ENCODE data around the gene NR2F2. TPM values are rescaled to one million over a fixed set of nuclear protein-coding genes. Genes with fewer than 3 reads are reported as not detected.

NR2F2 gene
- total and polyA plus RNA-seq, 2 of the 13 experiments (the other 11 are each of a cell fraction or from before 2014, with no cell fraction given): 3.5 to 4.7 TPM

- TF ChIP-seq ARID4A (CRISPR knock-in tag; IDR thresholded peaks at IDR 0.05; ENCODE audit: borderline replicate concordance): no peak
- TF ChIP-seq ZNF207 (IDR thresholded peaks at IDR 0.05; ENCODE audit: borderline replicate concordance): no peak
Observed at GRCh38 chr15:96290679-96291078, 39.8 kb upstream of the NR2F2 start (continued).

DNA sequence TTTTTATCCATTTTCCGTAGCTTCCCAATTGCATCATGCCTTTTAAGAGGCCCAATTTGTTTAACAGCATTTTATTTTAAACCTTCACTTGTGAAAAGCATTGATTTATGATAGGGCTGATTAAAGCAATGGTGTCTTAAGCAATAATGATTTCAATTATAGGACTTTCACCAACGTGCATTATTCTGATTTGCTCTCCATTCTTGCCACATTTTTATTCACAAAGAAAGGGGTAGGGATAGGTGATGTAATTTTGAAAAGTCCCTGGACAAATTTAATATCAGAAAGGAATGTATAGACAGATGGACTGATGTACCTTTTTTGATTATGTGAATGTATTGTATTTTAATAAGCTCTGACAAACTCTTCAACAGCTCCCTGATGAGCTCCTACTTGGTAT, 37.9 kb upstream of the NR2F2 start:
- H3K79me2 ChIP-seq (ENCODE audit: insufficient read depth, low read length): no peaks in the 10 kb centered on the region
- in situ Hi-C loops (cut with HindIII; ENCODE audit: extremely low pct_ligation_motif_present, low pct_unique_long_range_greater_than_20kb) (no loop called here), intact Hi-C loops (cut with micrococcal nuclease; ENCODE audit: unreplicated experiment) (no loop called here)
- ATAC-seq (no peak), DNase-seq (ENCODE audit: low spot score) (no peak), FAIRE-seq (no peak)
- H3K9me3 ChIP-seq (ENCODE audit: low read length): peaks cover 2% of the 10 kb centered on the region; the same call in 1 of the 2 replicates
- H2AFZ ChIP-seq (ENCODE audit: low read length): no peak overlapping the region
- H3K4me1 ChIP-seq (ENCODE audit: insufficient read depth, low read length): no peaks in the 10 kb centered on the region
- H3K36me3 ChIP-seq (replicated peaks in 1 of 2; ENCODE audit: control insufficient read depth in 1 of 2, insufficient read depth in 2 of 2, low read length in 2 of 2): no peaks in the 10 kb centered on the region
- CTCF ChIA-PET (ENCODE audit: low intra/inter-chr PET ratio, low total read pairs): no interaction called here
- no TSS peak for BruUV-seq (replicated peaks)
- WGBS (ENCODE audit: low lambda C conversion rate): 67% methylated on average over 2 of the region's 2 CpGs
- no peak overlapping the region for H3K4me3 ChIP-seq (replicated peaks in 1 of 3; ENCODE audit: insufficient read depth in 1 of 3, low read depth in 2 of 3, low read length in 3 of 3)
- no peak overlapping the region for H3K9ac ChIP-seq (ENCODE audit: insufficient read depth, low read depth, low read length)
- H3K27ac ChIP-seq (ENCODE audit: extremely low read length, insufficient read depth, low read length): no peak overlapping the region
- no peaks in the 10 kb centered on the region for H3K27me3 ChIP-seq (ENCODE audit: control insufficient read depth in 1 of 2, insufficient read depth in 2 of 2, low read length in 2 of 2)
- H4K20me1 ChIP-seq (ENCODE audit: insufficient read depth, low read length): no peaks in the 10 kb centered on the region
- POLR2A ChIA-PET: no interaction called here
- H3K4me2 ChIP-seq (ENCODE audit: low read depth, low read length): no peak overlapping the region
- TF ChIP-seq U2AF1 (optimal IDR thresholded peaks at IDR 0.05; ENCODE audit: low read depth, low read length) (no peak), CEBPZ (IDR thresholded peaks at IDR 0.05; ENCODE audit: low read length) (no peak), TAF1 (CRISPR knock-in tag; IDR thresholded peaks at IDR 0.05) (no peak), MAF1 (CRISPR knock-in tag; IDR thresholded peaks at IDR 0.05; ENCODE audit: borderline replicate concordance) (no peak), WIZ (CRISPR knock-in tag; IDR thresholded peaks at IDR 0.05) (no peak), HES4 (CRISPR knock-in tag; IDR thresholded peaks at IDR 0.05; ENCODE audit: borderline replicate concordance) (no peak), MAFF (IDR thresholded peaks at IDR 0.05; ENCODE audit: low read depth, low read length) (no peak), RFX3 (CRISPR knock-in tag; IDR thresholded peaks at IDR 0.05) (no peak), ZNF451 (CRISPR knock-in tag; IDR thresholded peaks at IDR 0.05) (no peak), HNRNPH1 (optimal IDR thresholded peaks at IDR 0.05; ENCODE audit: low read depth, low read length) (no peak)
- TF ChIP-seq, protein P1, sequence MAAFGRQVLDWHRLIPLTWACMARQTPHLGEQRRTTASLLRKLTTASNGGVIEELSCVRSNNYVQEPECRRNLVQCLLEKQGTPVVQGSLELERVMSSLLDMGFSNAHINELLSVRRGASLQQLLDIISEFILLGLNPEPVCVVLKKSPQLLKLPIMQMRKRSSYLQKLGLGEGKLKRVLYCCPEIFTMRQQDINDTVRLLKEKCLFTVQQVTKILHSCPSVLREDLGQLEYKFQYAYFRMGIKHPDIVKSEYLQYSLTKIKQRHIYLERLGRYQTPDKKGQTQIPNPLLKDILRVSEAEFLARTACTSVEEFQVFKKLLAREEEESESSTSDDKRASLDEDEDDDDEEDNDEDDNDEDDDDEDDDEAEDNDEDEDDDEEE (CRISPR knock-in tag; IDR thresholded peaks at IDR 0.05): no peak
- TF ChIP-seq, protein P2, sequence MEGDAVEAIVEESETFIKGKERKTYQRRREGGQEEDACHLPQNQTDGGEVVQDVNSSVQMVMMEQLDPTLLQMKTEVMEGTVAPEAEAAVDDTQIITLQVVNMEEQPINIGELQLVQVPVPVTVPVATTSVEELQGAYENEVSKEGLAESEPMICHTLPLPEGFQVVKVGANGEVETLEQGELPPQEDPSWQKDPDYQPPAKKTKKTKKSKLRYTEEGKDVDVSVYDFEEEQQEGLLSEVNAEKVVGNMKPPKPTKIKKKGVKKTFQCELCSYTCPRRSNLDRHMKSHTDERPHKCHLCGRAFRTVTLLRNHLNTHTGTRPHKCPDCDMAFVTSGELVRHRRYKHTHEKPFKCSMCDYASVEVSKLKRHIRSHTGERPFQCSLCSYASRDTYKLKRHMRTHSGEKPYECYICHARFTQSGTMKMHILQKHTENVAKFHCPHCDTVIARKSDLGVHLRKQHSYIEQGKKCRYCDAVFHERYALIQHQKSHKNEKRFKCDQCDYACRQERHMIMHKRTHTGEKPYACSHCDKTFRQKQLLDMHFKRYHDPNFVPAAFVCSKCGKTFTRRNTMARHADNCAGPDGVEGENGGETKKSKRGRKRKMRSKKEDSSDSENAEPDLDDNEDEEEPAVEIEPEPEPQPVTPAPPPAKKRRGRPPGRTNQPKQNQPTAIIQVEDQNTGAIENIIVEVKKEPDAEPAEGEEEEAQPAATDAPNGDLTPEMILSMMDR (CRISPR knock-in tag; IDR thresholded peaks at IDR 0.05): no peak
